ENCODE results near the gene BBIP1.

BBIP1 gene

GRCh38 chr10:110883924-110884323 is 35.1 kb downstream of the BBIP1 start:
- H3K4me1 ChIP-seq (ENCODE audit: control insufficient read depth, insufficient read depth, low read length, unreplicated experiment): no peaks in the 10 kb centered on the region
- H2AFZ ChIP-seq (ENCODE audit: low read length, unreplicated experiment): no peak overlapping the region
- H3K36me3 ChIP-seq (ENCODE audit: insufficient read depth, low read length): peaks cover 46% of the 10 kb centered on the region
- H3K79me2 ChIP-seq (ENCODE audit: control insufficient read depth, insufficient read depth, low read length, unreplicated experiment): no peaks in the 10 kb centered on the region
- H3K27ac ChIP-seq (ENCODE audit: low read depth, low read length): no peak overlapping the region
- H3K27me3 ChIP-seq (ENCODE audit: insufficient read depth, low read length): no peaks in the 10 kb centered on the region
- no peak overlapping the region for H3K4me3 ChIP-seq (ENCODE audit: low read depth, low read length)

- H3K27ac ChIP-seq (ENCODE audit: low read depth, low read length): no peak overlapping the region
- peaks cover 4% of the 10 kb centered on the region for H3K79me2 ChIP-seq (ENCODE audit: control insufficient read depth, insufficient read depth, low read length, unreplicated experiment)
These were observed 37.1 kb downstream of the BBIP1 start for GRCh38 chr10:110881905-110882304.

DNA sequence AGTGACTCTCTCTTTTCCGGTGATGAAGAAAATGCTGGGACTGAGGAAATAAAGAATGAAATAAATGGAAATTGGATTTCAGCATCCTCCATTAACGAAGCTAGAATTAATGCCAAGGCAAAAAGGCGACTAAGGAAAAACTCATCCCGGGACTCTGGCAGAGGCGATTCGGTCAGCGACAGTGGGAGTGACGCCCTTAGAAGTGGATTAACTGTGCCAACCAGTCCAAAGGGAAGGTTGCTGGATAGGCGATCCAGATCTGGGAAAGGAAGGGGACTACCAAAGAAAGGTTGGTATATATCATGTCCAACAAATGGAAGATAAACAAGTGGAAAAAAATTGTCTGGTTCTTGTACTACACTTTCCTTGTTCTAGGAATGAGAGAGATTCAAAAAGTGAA is 37.7 kb downstream of the BBIP1 start:
- Histone ChIP-seq H3K4me1 (ENCODE audit: control insufficient read depth, insufficient read depth, low read length, unreplicated experiment) (no peaks in the 10 kb centered on the region), H2AFZ (ENCODE audit: low read length, unreplicated experiment) (no peak overlapping the region), H3K27me3 (ENCODE audit: insufficient read depth, low read length) (no peaks in the 10 kb centered on the region), H3K36me3 (ENCODE audit: insufficient read depth, low read length) (peaks cover 46% of the 10 kb centered on the region), H3K27ac (ENCODE audit: low read depth, low read length) (no peak overlapping the region), H3K4me3 (ENCODE audit: low read depth, low read length) (no peak overlapping the region), H3K79me2 (ENCODE audit: control insufficient read depth, insufficient read depth, low read length, unreplicated experiment) (peaks cover 4% of the 10 kb centered on the region)

More at GRCh38 chr10:110881905-110882304, 37.1 kb downstream of the BBIP1 start:
- no peaks in the 10 kb centered on the region for H3K27me3 ChIP-seq (ENCODE audit: insufficient read depth, low read length)
- no peak overlapping the region for H2AFZ ChIP-seq (ENCODE audit: low read length, unreplicated experiment)
- H3K4me3 ChIP-seq (ENCODE audit: low read depth, low read length): no peak overlapping the region
- H3K36me3 ChIP-seq (ENCODE audit: insufficient read depth, low read length): peaks cover 46% of the 10 kb centered on the region
- H3K4me1 ChIP-seq (ENCODE audit: control insufficient read depth, insufficient read depth, low read length, unreplicated experiment): no peaks in the 10 kb centered on the region

GRCh38 chr10:110880012-110880411 is 39.0 kb downstream of the BBIP1 start:
- peaks cover 41% of the 10 kb centered on the region for H3K36me3 ChIP-seq (ENCODE audit: insufficient read depth, low read length)
- no peak overlapping the region for H3K27ac ChIP-seq (ENCODE audit: low read depth, low read length)
- peaks cover 12% of the 10 kb centered on the region for H3K79me2 ChIP-seq (ENCODE audit: control insufficient read depth, insufficient read depth, low read length, unreplicated experiment)
- H3K27me3 ChIP-seq (ENCODE audit: insufficient read depth, low read length): no peaks in the 10 kb centered on the region
- no peak overlapping the region for H2AFZ ChIP-seq (ENCODE audit: low read length, unreplicated experiment)
- no peaks in the 10 kb centered on the region for H3K4me1 ChIP-seq (ENCODE audit: control insufficient read depth, insufficient read depth, low read length, unreplicated experiment)
- no peak overlapping the region for H3K4me3 ChIP-seq (ENCODE audit: low read depth, low read length)

DNA sequence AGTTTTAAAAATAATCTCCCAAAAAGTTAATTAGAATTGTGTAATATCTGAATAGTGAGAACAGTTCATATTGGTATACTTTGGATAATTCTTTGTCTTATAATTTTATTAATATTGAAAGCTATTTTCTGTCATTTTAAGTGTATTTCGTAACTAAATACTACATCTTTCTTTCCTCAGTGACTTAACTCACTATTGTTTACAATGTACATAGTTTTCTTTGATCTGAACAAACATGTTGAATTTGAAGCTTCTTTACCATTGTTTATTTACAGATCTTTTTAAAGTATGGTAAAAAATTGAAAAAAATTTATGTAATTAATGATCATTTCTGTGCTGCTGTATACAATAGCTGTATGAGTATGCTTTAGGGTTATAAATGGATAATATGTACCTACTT is 42.2 kb downstream of the BBIP1 start:
- Histone ChIP-seq H3K36me3 (ENCODE audit: insufficient read depth, low read length) (peaks cover 24% of the 10 kb centered on the region), H3K4me3 (ENCODE audit: low read depth, low read length) (no peak overlapping the region), H3K27me3 (ENCODE audit: insufficient read depth, low read length) (no peaks in the 10 kb centered on the region), H3K79me2 (ENCODE audit: control insufficient read depth, insufficient read depth, low read length, unreplicated experiment) (peaks cover 36% of the 10 kb centered on the region), H2AFZ (ENCODE audit: low read length, unreplicated experiment) (no peak overlapping the region), H3K4me1 (ENCODE audit: control insufficient read depth, insufficient read depth, low read length, unreplicated experiment) (peaks cover 4% of the 10 kb centered on the region), H3K27ac (ENCODE audit: low read depth, low read length) (no peak overlapping the region)

DNA sequence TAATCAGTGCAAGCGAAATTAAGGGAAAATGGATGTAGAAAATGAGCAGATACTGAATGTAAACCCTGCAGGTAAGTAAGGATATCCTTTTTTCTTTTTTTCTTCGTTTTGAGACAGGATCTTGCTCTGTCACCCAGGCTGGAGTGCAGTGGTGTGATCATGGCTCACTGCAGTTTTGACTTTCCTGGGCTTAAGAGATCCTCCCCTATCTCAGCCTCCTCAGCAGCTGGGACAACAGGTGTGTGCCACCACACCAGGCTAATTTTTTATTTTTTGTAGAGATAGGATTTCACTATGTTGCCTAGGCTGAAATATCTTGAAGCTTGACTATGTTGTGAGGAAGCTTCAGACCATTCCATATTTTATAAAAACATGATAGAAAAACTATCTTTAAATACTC is 43.0 kb downstream of the BBIP1 start:
- Histone ChIP-seq H3K36me3 (ENCODE audit: insufficient read depth, low read length) (peaks cover 20% of the 10 kb centered on the region), H3K79me2 (ENCODE audit: control insufficient read depth, insufficient read depth, low read length, unreplicated experiment) (peaks cover 36% of the 10 kb centered on the region), H3K27me3 (ENCODE audit: insufficient read depth, low read length) (no peaks in the 10 kb centered on the region), H3K4me1 (ENCODE audit: control insufficient read depth, insufficient read depth, low read length, unreplicated experiment) (peaks cover 7% of the 10 kb centered on the region), H3K4me3 (ENCODE audit: low read depth, low read length) (no peak overlapping the region), H2AFZ (ENCODE audit: low read length, unreplicated experiment) (no peak overlapping the region), H3K27ac (ENCODE audit: low read depth, low read length) (no peak overlapping the region)

GRCh38 chr10:110873951-110874350 is 45.0 kb downstream of the BBIP1 start:
- peak overlapping the region; percentile 76; the same call in 1 of the 2 replicates for H3K27ac ChIP-seq (ENCODE audit: low read depth, low read length)
- no peak overlapping the region for H2AFZ ChIP-seq (ENCODE audit: low read length, unreplicated experiment)
- peaks cover 11% of the 10 kb centered on the region for H3K4me1 ChIP-seq (ENCODE audit: control insufficient read depth, insufficient read depth, low read length, unreplicated experiment)
- peaks cover 36% of the 10 kb centered on the region for H3K79me2 ChIP-seq (ENCODE audit: control insufficient read depth, insufficient read depth, low read length, unreplicated experiment)
- H3K36me3 ChIP-seq (ENCODE audit: insufficient read depth, low read length): peaks cover 6% of the 10 kb centered on the region
- no peaks in the 10 kb centered on the region for H3K27me3 ChIP-seq (ENCODE audit: insufficient read depth, low read length)
- H3K4me3 ChIP-seq (ENCODE audit: low read depth, low read length): peak overlapping the region; percentile 87

GRCh38 chr10:110872984-110873923 is 45.7 kb downstream of the BBIP1 start:
- Histone ChIP-seq H3K79me2 (ENCODE audit: control insufficient read depth, insufficient read depth, low read length, unreplicated experiment) (peaks cover 36% of the 10 kb centered on the region), H3K27ac (ENCODE audit: low read depth, low read length) (peak overlapping the region; percentile 76), H3K4me1 (ENCODE audit: control insufficient read depth, insufficient read depth, low read length, unreplicated experiment) (peaks cover 11% of the 10 kb centered on the region), H3K27me3 (ENCODE audit: insufficient read depth, low read length) (no peaks in the 10 kb centered on the region), H3K36me3 (ENCODE audit: insufficient read depth, low read length) (peaks cover 4% of the 10 kb centered on the region), H3K4me3 (ENCODE audit: low read depth, low read length) (peak overlapping the region; percentile 87), H2AFZ (ENCODE audit: low read length, unreplicated experiment) (peak overlapping the region; percentile 64)

DNA sequence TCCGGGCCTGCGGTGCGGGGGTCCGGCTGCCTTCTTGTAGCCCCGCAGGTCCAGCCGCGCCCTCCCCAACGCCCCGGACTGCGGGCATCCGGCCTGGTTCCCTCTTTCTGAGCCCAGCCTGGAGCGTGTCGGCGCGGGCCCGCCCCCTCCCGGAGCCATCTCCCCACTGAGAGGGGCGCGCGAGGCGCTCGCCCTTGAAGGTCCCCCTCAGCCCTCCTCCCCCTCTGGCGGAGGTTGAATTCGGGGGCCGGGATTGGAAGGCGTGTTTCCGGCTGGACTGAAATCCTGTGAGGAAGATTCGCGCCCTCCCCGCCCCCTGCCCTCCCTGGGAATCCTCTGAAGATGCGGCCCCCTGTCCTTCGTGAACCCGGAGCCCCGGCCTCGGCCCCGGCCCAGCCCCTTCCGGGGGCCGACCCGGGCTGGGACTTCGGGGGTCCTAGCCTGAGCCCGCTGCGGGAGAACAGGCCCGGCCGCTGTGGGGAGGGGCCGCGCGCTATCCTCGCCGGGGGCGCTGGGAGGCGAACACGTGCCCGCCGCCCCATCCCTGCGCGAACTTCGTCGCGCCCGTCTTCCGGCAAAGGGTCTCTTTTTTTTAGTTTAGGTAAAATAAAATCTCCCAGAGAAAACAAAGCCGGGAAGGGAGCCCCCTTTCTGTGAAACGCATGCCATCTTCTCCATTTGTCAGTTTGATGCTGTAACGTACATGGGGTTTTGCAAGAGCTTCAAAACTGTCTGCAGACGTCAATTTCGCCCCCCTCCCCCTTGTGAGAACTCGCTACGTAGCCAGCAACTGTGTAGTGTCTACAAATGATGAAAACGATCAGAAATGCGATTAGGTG is 46.6 kb downstream of the BBIP1 start:
- peak overlapping the region; percentile 76 for H3K27ac ChIP-seq (ENCODE audit: low read depth, low read length)

GRCh38 chr10:110871298-110872084 is 47.5 kb downstream of the BBIP1 start, which contains the start of gene PDCD4:
Gene PDCD4, plus strand, starts transcription at chr10:110871928. Its CDS starts 4,100 bp downstream, at chr10:110876028.
- H3K27ac ChIP-seq (ENCODE audit: low read depth, low read length): peak within 1 kb of the TSS; percentile 76
- H3K79me2 ChIP-seq (ENCODE audit: control insufficient read depth, insufficient read depth, low read length, unreplicated experiment): peaks cover 32% of the 10 kb centered on the region
- no peaks in the 10 kb centered on the region; the same call in 1 of the 2 replicates for H3K36me3 ChIP-seq (ENCODE audit: insufficient read depth, low read length)
- peaks cover 11% of the 10 kb centered on the region for H3K4me1 ChIP-seq (ENCODE audit: control insufficient read depth, insufficient read depth, low read length, unreplicated experiment)
- H3K4me3 ChIP-seq (ENCODE audit: low read depth, low read length): peak within 1 kb of the TSS; percentile 87
- peak within 1 kb of the TSS; percentile 74 for H2AFZ ChIP-seq (ENCODE audit: low read length, unreplicated experiment)
- no peaks in the 10 kb centered on the region for H3K27me3 ChIP-seq (ENCODE audit: insufficient read depth, low read length)

More for the DNA sequence above, 46.6 kb downstream of the BBIP1 start:
- Histone ChIP-seq H3K36me3 (ENCODE audit: insufficient read depth, low read length) (no peaks in the 10 kb centered on the region; the same call in 1 of the 2 replicates), H3K4me3 (ENCODE audit: low read depth, low read length) (peak overlapping the region; percentile 87), H2AFZ (ENCODE audit: low read length, unreplicated experiment) (peak overlapping the region; percentile 64), H3K4me1 (ENCODE audit: control insufficient read depth, insufficient read depth, low read length, unreplicated experiment) (peaks cover 11% of the 10 kb centered on the region), H3K79me2 (ENCODE audit: control insufficient read depth, insufficient read depth, low read length, unreplicated experiment) (peaks cover 32% of the 10 kb centered on the region), H3K27me3 (ENCODE audit: insufficient read depth, low read length) (no peaks in the 10 kb centered on the region)

Measured in ACC112 (cell line).